ENCODE data around the gene STX8.
A peak's percentile ranks its signal among the peaks of the same experiment; 100 is the strongest.
"Not testable (repeated sequence)": the region's sequence is repeated elsewhere in the genome, so short reads cannot be mapped to it uniquely, and the experiment has no call there.

Gene STX8

GRCh38 chr17:9488556-9488955 is 87.1 kb downstream of the STX8 start:
- DNase-seq, result no peak

- DNase-seq, result peak; percentile 48 to 66
Measured at GRCh38 chr17:9487406-9487805, 88.2 kb downstream of the STX8 start.

- DNase-seq, result no peak
Measured at GRCh38 chr17:9484789-9485188, 90.8 kb downstream of the STX8 start.

GRCh38 chr17:9479964-9480363 is 95.7 kb downstream of the STX8 start:
- DNase-seq, result no peak

GRCh38 chr17:9478889-9479288 is 96.7 kb downstream of the STX8 start:
- no peak for DNase-seq

- no peak for DNase-seq
Measured at GRCh38 chr17:9475101-9475658, 100.4 kb downstream of the STX8 start.

- no peak for DNase-seq
Measured at GRCh38 chr17:9473711-9474110, 101.9 kb downstream of the STX8 start.

GRCh38 chr17:9472541-9472940 is 103.1 kb downstream of the STX8 start:
- DNase-seq, result no peak

- no peak for DNase-seq
Measured at GRCh38 chr17:9472094-9472493, 103.5 kb downstream of the STX8 start.

- no peak for DNase-seq
Measured at GRCh38 chr17:9470171-9470570, 105.4 kb downstream of the STX8 start.

- no peak for DNase-seq
Measured at GRCh38 chr17:9468937-9469336, 106.7 kb downstream of the STX8 start.

GRCh38 chr17:9468532-9468931 is 107.1 kb downstream of the STX8 start:
- no peak for DNase-seq

- DNase-seq, result no peak
Measured at GRCh38 chr17:9467518-9467917, 108.1 kb downstream of the STX8 start.

- DNase-seq, result no peak
Measured at GRCh38 chr17:9465210-9465921, 110.3 kb downstream of the STX8 start.

- no peak for DNase-seq
Measured at GRCh38 chr17:9457005-9457404, 118.6 kb downstream of the STX8 start.

GRCh38 chr17:9456330-9456729 is 119.3 kb downstream of the STX8 start:
- no peak for DNase-seq

- no peak for DNase-seq
Measured at GRCh38 chr17:9451934-9452333, 123.7 kb downstream of the STX8 start.

- not testable (repeated sequence) for DNase-seq
Measured at GRCh38 chr17:9447298-9447697, 128.3 kb downstream of the STX8 start.

GRCh38 chr17:9446528-9446927 is 129.1 kb downstream of the STX8 start:
- no peak for DNase-seq

GRCh38 chr17:9445424-9445823 is 130.2 kb downstream of the STX8 start:
- DNase-seq, result no peak

- DNase-seq, result no peak
Measured at GRCh38 chr17:9444687-9445086, 130.9 kb downstream of the STX8 start.

- DNase-seq, result no peak
Measured at GRCh38 chr17:9443811-9444210, 131.8 kb downstream of the STX8 start.

- no peak for DNase-seq
Measured at GRCh38 chr17:9439851-9440250, 135.8 kb downstream of the STX8 start.

- DNase-seq, result no peak
Measured at GRCh38 chr17:9436630-9437029, 139.0 kb downstream of the STX8 start.

GRCh38 chr17:9435165-9435564 is 140.5 kb downstream of the STX8 start:
- no peak for DNase-seq

Data from NCI-H526 (cell line).